Heart left ventricle (tissue), 13 donors: ENCODE data around the gene ARHGAP24.

Experiments used
- CTCF ChIP-seq, 12 donors: fragments of 200-600 bp; sonication (generic) in 4 of 12; IDR thresholded peaks; one replicate each; pipeline versions ENCODE4 v1.5.0 to v1.8.0; 2018 to 2022; ENCODE audit warnings: antibody characterized with exemption in 12 of 12, mild to moderate bottlenecking in 5 of 12
- POLR2A ChIP-seq, 2 donors: fragments of 450-650 bp; IDR thresholded peaks; one replicate each; pipeline ENCODE4 v1.6.1; 2017; ENCODE audit warnings: antibody characterized with exemption in 2 of 2, mild to moderate bottlenecking in 2 of 2, moderate library complexity in 2 of 2
- donor health status: ischemic (EF 13 %, LVEDD 7.1; RV severe dilation, severe dysfunction).
- donor health status: DM: no; HTN: yes; CAD: no.
- donor health status: DM: no; HTN: no; CAD: no.
- donor health status: ischemic (EF 25% LVEDD 6.9; RV normal size, moderate dysfunction).
- donor health status: ischemic (EF 25% LVEDD 5.7; RV mildly dilated, moderate dysfunction).
- donor health status: ischemic (EF 35%, LVEDD 5.7; RV mildly dilated, moderate dysfunction).
- donor health status: nonischemic (EF 11% LVEDD 7.7; RV severe dilation, severe dysfunction).
- donor health status: DM: yes; HTN: yes; CAD: no.
- donor health status: PGD.
- donor health status: ischemic (EF 29% LVEDD 5.4; RV normal size, mild dysfunction).
- donor health status: nonischemic (EF 23%, LVEDD 6.1; RV moderate dilation, normal function).

- TF ChIP-seq POLR2A (IDR thresholded peaks at IDR 0.05): no peak
- TF ChIP-seq CTCF (IDR thresholded peaks at IDR 0.05): no peak
Observed at GRCh38 chr4:85595098-85595775, 120.3 kb downstream of the ARHGAP24 start.
